GM13976 (cell line): Measurements from ENCODE around the gene HSD17B8.

Experiments used
- DNase-seq: peaks from one replicate; pipeline ENCODE4 v3.0.0; 2012; ENCODE audit warnings: low spot score
- in situ Hi-C: fragments of 300-500 bp; cut with MboI; formaldehyde crosslinking; loops from one replicate; pipeline ENCODE4 v1.12.0; 2022; ENCODE audit warnings: low sequenced_read_pairs, mixed read lengths, inconsistent platforms; ENCODE audit not compliant: unreplicated experiment
- TF ChIP-seq, protein P1 (sequence below): IDR thresholded peaks from 2 replicates; pipeline ENCODE4 v1.5.1; 2012; ENCODE audit warnings: borderline replicate concordance, mild to moderate bottlenecking; ENCODE audit not compliant: insufficient read depth; ENCODE audit errors: extremely low read depth, missing control alignments, control extremely low read depth

Gene HSD17B8

DNA sequence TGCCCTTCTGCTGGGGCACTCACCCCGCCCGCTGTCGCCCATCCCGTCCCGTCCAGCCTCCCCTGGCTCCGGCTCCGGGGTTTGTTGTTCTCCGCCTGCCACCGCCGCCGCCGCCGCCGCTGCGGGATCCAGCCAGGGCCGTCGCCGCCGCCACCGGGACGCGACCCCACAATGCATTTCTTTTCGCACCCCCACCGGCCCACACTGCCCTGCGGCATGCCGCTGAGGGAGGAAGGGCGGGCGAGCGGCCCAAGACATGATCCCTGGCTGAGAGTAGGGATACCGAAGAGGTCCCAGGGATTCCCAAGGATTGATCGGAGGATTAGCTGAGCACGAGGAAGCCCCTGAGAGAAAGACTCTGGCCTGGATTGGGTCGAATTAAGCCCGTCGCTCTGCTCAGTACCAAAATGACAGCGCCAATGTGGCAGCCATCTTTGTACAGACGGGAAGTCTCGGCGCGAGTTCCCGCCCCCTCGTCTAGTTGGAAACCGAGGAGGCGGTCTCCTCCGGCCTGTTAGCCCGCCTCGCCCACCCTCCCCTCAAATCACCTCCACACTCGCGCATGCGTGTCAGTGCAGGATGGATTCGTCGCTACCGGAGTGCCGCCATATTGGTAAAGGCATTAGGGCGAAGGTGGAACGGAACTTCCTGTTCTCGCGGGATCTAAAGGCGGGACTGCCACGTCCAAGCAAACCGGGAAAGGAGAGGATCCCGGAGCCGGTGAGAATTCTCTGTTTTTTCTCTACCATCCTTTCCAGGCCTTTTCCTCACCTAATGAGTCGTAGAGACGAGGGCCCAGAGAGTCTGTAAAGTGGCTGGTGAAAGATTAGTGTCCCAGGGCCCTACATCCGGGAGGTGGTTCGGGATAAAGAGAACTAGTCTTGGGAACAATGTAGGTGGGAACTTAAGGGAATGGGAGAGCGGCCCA is 4.0 kb upstream of the HSD17B8 start, which contains the start of the genes RXRB and SLC39A7:
Gene RXRB, minus strand, starts transcription at position 447 of the 928 bp plus-strand sequence. Its CDS starts 189 bp downstream, at position 258.
Gene SLC39A7, plus strand, starts transcription at position 649 of the 928 bp plus-strand sequence. CDS start 379 bp downstream, outside the sequence.
- in situ Hi-C loops: no loop called here
- peak; percentile 98 for DNase-seq
- TF ChIP-seq, protein P1, sequence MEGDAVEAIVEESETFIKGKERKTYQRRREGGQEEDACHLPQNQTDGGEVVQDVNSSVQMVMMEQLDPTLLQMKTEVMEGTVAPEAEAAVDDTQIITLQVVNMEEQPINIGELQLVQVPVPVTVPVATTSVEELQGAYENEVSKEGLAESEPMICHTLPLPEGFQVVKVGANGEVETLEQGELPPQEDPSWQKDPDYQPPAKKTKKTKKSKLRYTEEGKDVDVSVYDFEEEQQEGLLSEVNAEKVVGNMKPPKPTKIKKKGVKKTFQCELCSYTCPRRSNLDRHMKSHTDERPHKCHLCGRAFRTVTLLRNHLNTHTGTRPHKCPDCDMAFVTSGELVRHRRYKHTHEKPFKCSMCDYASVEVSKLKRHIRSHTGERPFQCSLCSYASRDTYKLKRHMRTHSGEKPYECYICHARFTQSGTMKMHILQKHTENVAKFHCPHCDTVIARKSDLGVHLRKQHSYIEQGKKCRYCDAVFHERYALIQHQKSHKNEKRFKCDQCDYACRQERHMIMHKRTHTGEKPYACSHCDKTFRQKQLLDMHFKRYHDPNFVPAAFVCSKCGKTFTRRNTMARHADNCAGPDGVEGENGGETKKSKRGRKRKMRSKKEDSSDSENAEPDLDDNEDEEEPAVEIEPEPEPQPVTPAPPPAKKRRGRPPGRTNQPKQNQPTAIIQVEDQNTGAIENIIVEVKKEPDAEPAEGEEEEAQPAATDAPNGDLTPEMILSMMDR: no peak

DNA sequence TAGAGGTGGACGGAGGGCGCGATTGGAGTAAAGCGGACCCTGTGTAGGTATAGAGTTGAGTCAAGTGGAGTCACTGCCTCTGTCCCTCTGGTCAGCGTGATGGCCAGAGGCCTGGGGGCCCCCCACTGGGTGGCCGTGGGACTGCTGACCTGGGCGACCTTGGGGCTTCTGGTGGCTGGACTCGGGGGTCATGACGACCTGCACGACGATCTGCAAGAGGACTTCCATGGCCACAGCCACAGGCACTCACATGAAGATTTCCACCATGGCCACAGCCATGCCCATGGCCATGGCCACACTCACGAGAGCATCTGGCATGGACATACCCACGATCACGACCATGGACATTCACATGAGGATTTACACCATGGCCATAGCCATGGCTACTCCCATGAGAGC is 3.3 kb upstream of the HSD17B8 start:
- no peak for DNase-seq
- in situ Hi-C loops: no loop called here
- TF ChIP-seq, protein P1: no peak

DNA sequence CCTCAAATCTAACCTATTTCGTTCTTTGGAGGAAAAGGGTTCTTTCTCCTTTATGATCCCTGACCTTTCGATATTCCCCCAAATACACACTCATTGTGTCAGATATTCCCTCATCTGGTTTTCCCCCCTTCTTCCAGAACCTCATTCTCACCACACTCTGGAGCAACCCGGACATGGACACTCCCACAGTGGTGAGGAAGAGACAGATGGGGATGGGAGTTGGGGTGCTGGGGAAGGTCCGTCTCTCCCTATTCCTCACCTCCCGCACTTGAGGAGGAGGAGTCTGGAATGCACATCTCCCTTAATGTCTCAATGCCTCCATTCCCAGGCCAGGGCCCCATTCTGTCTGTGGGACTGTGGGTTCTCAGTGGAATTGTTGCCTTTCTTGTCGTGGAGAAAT is 2.5 kb upstream of the HSD17B8 start:
- TF ChIP-seq, protein P1: no peak
- DNase-seq: no peak
- in situ Hi-C loops: no loop called here

GRCh38 chr6:33202799-33203198 is 1.7 kb upstream of the HSD17B8 start:
- DNase-seq: no peak
- TF ChIP-seq, protein P1: no peak
- in situ Hi-C loops: no loop called here

GRCh38 chr6:33203443-33204164 is 851 bp upstream of the HSD17B8 start:
- DNase-seq: no peak
- in situ Hi-C loops: no loop called here
- TF ChIP-seq, protein P1: no peak

- TF ChIP-seq, protein P1: no peak
- in situ Hi-C loops: no loop called here
- DNase-seq: no peak
Observed at GRCh38 chr6:33204165-33204414, 365 bp upstream of the HSD17B8 start.
